ENCODE results near the gene SGCD. TPM values are rescaled to one million over a fixed set of nuclear protein-coding genes. Genes with fewer than 3 reads are reported as not detected.

Gene SGCD
- total RNA-seq, 2 experiments from 2014 or later = not detected

- Histone ChIP-seq H4K20me1 (ENCODE audit: insufficient read depth, low read length) (no peaks in the 10 kb centered on the region), H3K9me3 (ENCODE audit: low read length) (no peaks in the 10 kb centered on the region), H3K4me2 (ENCODE audit: low read length) (no peak overlapping the region), H3K36me3 (ENCODE audit: insufficient read depth, low read length) (no peaks in the 10 kb centered on the region), H3K79me2 (ENCODE audit: insufficient read depth, low read depth, low read length) (no peaks in the 10 kb centered on the region), H3K27ac (ENCODE audit: low read depth, low read length, poor library complexity, severe bottlenecking) (no peak overlapping the region), H3K4me1 (ENCODE audit: insufficient read depth, low read length, poor library complexity, severe bottlenecking) (no peaks in the 10 kb centered on the region), H2AFZ (ENCODE audit: low read length) (no peak overlapping the region), H3K9me2 (ENCODE audit: insufficient read depth, low read length) (no peaks in the 10 kb centered on the region), H3K4me3 (ENCODE audit: low read depth, low read length, poor library complexity, severe bottlenecking) (no peak overlapping the region)
- intact Hi-C loops (cut with micrococcal nuclease; ENCODE audit: unreplicated experiment) = no loop called here
- ChIA-PET POLR2A (interaction anchor here (0.5 to 0.7 kb wide), 2 partner anchors 11 to 399 kb away, joined by 3 to 4 read pairs; no protein-coding TSS in a partner anchor), CTCF (ENCODE audit: unreplicated experiment) (no interaction called here)
- TF ChIP-seq EZH2phosphoT487 (IDR thresholded peaks at IDR 0.05; ENCODE audit: borderline replicate concordance, low read depth, low read length) (no peak), CTCF (conservative IDR thresholded peaks at IDR 0.05; ENCODE audit: low read length) (no peak)
- DNase-seq (ENCODE audit: low spot score) = no peak
- no TSS peak for BruUV-seq (replicated peaks)
These were observed 32.5 kb downstream of the SGCD start for GRCh38 chr5:156359476-156359875.

GRCh38 chr5:156361436-156362109, 34.6 kb downstream of the SGCD start:
- POLR2A ChIA-PET = no interaction called here
- no peak for TF ChIP-seq CTCF (conservative IDR thresholded peaks at IDR 0.05; ENCODE audit: low read length)
- TF ChIP-seq EZH2phosphoT487 (IDR thresholded peaks at IDR 0.05; ENCODE audit: borderline replicate concordance, low read depth, low read length) = no peak
- Histone ChIP-seq H3K9me2 (ENCODE audit: insufficient read depth, low read length) (no peaks in the 10 kb centered on the region), H3K4me1 (ENCODE audit: insufficient read depth, low read length, poor library complexity, severe bottlenecking) (no peaks in the 10 kb centered on the region), H3K36me3 (ENCODE audit: insufficient read depth, low read length) (no peaks in the 10 kb centered on the region), H2AFZ (ENCODE audit: low read length) (no peak overlapping the region), H3K9me3 (ENCODE audit: low read length) (no peaks in the 10 kb centered on the region), H4K20me1 (ENCODE audit: insufficient read depth, low read length) (no peaks in the 10 kb centered on the region), H3K27ac (ENCODE audit: low read depth, low read length, poor library complexity, severe bottlenecking) (no peak overlapping the region), H3K4me2 (ENCODE audit: low read length) (no peak overlapping the region), H3K79me2 (ENCODE audit: insufficient read depth, low read depth, low read length) (no peaks in the 10 kb centered on the region), H3K4me3 (ENCODE audit: low read depth, low read length, poor library complexity, severe bottlenecking) (no peak overlapping the region)
- no peak for DNase-seq (ENCODE audit: low spot score)
- CTCF ChIA-PET (ENCODE audit: unreplicated experiment) = no interaction called here
- BruUV-seq (replicated peaks) = no TSS peak
- intact Hi-C loops (cut with micrococcal nuclease; ENCODE audit: unreplicated experiment) = no loop called here

GRCh38 chr5:156363861-156364260, 36.9 kb downstream of the SGCD start:
- Histone ChIP-seq H2AFZ (ENCODE audit: low read length) (no peak overlapping the region), H3K9me2 (ENCODE audit: insufficient read depth, low read length) (no peaks in the 10 kb centered on the region), H3K4me2 (ENCODE audit: low read length) (no peak overlapping the region), H3K4me3 (ENCODE audit: low read depth, low read length, poor library complexity, severe bottlenecking) (no peak overlapping the region), H3K9me3 (ENCODE audit: low read length) (no peaks in the 10 kb centered on the region), H3K79me2 (ENCODE audit: insufficient read depth, low read depth, low read length) (no peaks in the 10 kb centered on the region), H3K4me1 (ENCODE audit: insufficient read depth, low read length, poor library complexity, severe bottlenecking) (no peaks in the 10 kb centered on the region), H3K27ac (ENCODE audit: low read depth, low read length, poor library complexity, severe bottlenecking) (no peak overlapping the region), H3K36me3 (ENCODE audit: insufficient read depth, low read length) (no peaks in the 10 kb centered on the region), H4K20me1 (ENCODE audit: insufficient read depth, low read length) (no peaks in the 10 kb centered on the region)
- no peak for DNase-seq (ENCODE audit: low spot score)
- CTCF ChIA-PET (ENCODE audit: unreplicated experiment) = no interaction called here
- POLR2A ChIA-PET = no interaction called here
- TF ChIP-seq EZH2phosphoT487 (IDR thresholded peaks at IDR 0.05; ENCODE audit: borderline replicate concordance, low read depth, low read length) = no peak
- TF ChIP-seq CTCF (conservative IDR thresholded peaks at IDR 0.05; ENCODE audit: low read length) = no peak
- BruUV-seq (replicated peaks) = no TSS peak
- intact Hi-C loops (cut with micrococcal nuclease; ENCODE audit: unreplicated experiment) = no loop called here

All from OCI-LY7 (cell line).